ENCODE results near the gene BRD3OS.

The BRD3OS gene

GRCh38 chr9:134076644-134077043 is 51.4 kb downstream of the BRD3OS start:
- DNase-seq (ENCODE audit: insufficient read length, low spot score) (no peak), FAIRE-seq (no peak)

Measured in HTR-8/SVneo (cell line).